SKM-1 treated with dmso at 0.1 percent for 144 hours (cell line): ENCODE measurements around the gene POLD3.

Source experiments
- DNase-seq: peaks from one replicate; lab custom pipeline; 2025; ENCODE audit not compliant: unreplicated experiment; lab: John Stamatoyannopoulos, UW

The POLD3 gene

DNA sequence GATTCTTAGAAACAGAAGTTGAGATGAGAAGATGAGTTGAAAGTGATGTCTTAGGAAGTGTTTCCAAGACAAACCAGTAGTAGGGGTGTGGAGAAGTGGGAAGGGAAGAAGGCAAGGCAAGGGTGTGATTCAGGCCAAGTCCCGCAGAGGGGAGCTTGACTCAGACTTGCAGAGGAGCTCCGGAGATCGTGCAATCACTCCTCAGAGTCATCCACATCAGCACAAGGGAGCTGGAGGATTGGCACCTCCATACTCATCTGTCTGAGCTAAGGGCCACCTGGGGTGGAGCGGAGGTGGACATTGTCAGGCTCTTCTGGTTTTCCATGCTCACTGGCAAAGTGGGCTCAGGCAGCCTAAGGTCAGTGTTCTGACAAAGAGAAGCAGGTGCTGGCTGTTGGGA lies 94.4 kb downstream of the POLD3 start:
- no peak for DNase-seq

DNA sequence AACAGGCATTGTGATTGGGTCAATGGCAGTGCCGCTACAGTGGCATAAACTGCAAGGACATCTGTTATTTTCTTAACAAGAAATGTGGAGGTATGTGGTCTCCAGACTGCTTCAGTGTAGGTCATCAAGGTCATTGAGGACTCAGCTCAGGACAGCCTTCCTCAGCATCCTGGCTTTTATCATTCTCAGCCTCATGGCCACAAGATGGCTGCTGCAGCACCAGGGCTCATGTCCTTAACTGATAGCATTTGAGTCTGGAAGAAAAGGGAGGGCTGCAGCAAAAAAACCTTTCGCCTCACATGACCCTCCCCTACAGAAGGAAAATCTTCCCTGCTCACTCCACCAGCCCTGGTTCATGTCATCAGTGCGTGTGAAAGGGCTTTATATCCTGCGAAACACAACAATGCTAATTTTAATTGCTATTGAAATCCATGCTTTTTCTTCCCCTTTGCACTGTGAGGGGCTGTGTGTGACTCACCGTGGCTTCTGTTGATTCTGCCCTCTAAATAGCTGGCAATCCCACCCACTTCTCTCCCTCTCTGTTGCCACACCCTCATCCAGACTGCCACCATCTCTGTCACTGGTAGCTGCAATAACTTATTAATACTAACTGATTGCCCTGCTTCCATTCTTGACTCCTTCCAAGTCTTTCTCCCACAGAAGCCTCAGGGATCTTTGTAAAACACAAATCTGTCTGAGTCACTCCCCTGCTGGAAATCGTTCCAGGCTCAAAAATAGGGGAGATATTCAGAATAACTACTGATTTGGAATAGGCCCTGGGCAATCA lies 95.0 kb downstream of the POLD3 start:
- DNase-seq: no peak

DNA sequence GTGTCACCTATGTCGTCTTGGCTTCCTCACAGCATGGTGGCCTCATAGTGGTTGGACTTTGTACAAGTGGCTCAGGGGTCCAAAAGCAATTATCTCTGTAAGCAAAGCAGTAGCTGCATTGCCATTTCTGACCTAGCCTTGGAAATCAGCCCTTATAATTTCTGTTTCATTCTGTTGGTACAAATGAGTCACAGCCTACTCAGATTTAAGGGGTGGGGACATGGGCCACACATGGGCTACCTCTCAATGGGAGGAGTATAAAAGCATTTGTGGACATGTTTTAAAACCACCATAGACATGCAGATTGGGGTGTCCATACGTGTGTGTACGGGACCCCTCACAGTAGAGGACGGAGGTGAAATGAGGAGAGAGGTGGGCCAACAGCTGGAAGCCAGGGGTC lies 97.3 kb downstream of the POLD3 start:
- no peak for DNase-seq

DNA sequence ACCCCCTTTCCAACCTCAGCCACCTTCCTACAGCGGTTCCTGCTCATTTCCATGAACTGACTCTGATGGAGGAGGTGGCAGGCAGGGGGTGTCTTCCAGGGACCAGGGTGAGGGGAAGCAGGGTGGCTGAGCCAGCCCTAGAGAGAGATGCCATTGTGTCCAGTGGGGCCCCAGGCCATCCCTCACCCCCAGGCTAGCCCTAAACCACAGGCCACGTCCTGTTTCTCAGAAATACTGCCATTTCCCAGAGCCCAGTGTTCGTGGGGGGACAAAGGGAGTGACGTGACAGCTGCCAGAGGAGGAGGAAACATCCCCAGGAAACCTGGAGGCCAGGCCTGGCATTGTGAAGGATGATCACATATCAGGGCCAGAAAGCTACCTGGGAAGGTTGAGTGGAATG lies 99.4 kb downstream of the POLD3 start:
- DNase-seq: no peak
